GM12874 (cell line): ENCODE measurements around the gene PTPRM.

Experiments
- CTCF ChIP-seq: IDR thresholded peaks from 2 replicates; pipeline ENCODE4 v1.5.1; 2011; ENCODE audit warnings: low read depth, mild to moderate bottlenecking, control low read depth, low read length, moderate library complexity; ENCODE audit not compliant: insufficient read depth

PTPRM gene

GRCh38 chr18:8050616-8051329, 483.7 kb downstream of the PTPRM start:
- no peak for TF ChIP-seq CTCF

GRCh38 chr18:8051453-8051852, 484.3 kb downstream of the PTPRM start:
- no peak for TF ChIP-seq CTCF

- no peak for TF ChIP-seq CTCF
Observed at GRCh38 chr18:8052237-8052701, 485.2 kb downstream of the PTPRM start.

- no peak for TF ChIP-seq CTCF
Observed at GRCh38 chr18:8056723-8057122, 489.6 kb downstream of the PTPRM start.

- no peak for TF ChIP-seq CTCF
Observed at GRCh38 chr18:8063733-8064132, 496.6 kb downstream of the PTPRM start.

- TF ChIP-seq CTCF: no peak
Observed at GRCh38 chr18:8065284-8065683, 498.2 kb downstream of the PTPRM start.

GRCh38 chr18:8065773-8066172, 498.7 kb downstream of the PTPRM start:
- no peak for TF ChIP-seq CTCF
